ENCODE data around the gene ARPC1B.

GRCh38 chr7:99386584-99387238 lies 12.2 kb downstream of the ARPC1B start:
- TF ChIP-seq CTCF (IDR thresholded peaks at IDR 0.05) (peak; percentile 31; the same call in 1 of the 2 replicates), ZFX (IDR thresholded peaks at IDR 0.05; ENCODE audit: borderline replicate concordance) (no peak)

All from 22Rv1 (cell line).